Upper lobe of right lung (tissue), 1 donor: ENCODE data around the gene HACD2. TPM values are rescaled to one million over a fixed set of nuclear protein-coding genes. Genes with fewer than 3 reads are reported as not detected.

Experiments
- ATAC-seq: fragments of 200-7000 bp; cut with Tn5 transposase; one replicate; pipeline ENCODE4 v1.9.1; 2020; ENCODE audit warnings: mild to moderate bottlenecking, moderate library complexity
- DNase-seq: peaks from one replicate; pipeline ENCODE4 v3.0.0-alpha.2; 2020
- H3K27ac ChIP-seq: fragments of 200-600 bp; one replicate; pipeline ENCODE4 v1.8.0; 2022
- H3K27me3 ChIP-seq: fragments of 200-600 bp; one replicate; pipeline ENCODE4 v1.8.0; 2022; ENCODE audit warnings: mild to moderate bottlenecking
- H3K36me3 ChIP-seq: fragments of 200-600 bp; one replicate; pipeline ENCODE4 v1.8.0; 2022
- H3K4me1 ChIP-seq: fragments of 200-600 bp; one replicate; pipeline ENCODE4 v1.8.0; 2022
- H3K4me3 ChIP-seq: fragments of 200-600 bp; one replicate; pipeline ENCODE4 v1.8.0; 2022; ENCODE audit warnings: mild to moderate bottlenecking
- H3K9me3 ChIP-seq: fragments of 200-600 bp; one replicate; pipeline ENCODE4 v1.8.0; 2022
- intact Hi-C: fragments of 100-400 bp; cut with DNase I; formaldehyde crosslinking; loops from one replicate; pipeline ENCODE4 v1.11.0; 2022
- total RNA-seq: library from RNA; stranded (reverse); fragmentation: NEBNext Ultra II Directional; extraction: Animal tissue kit (Norgen Biotek cat#: 25700); gene quantifications from one replicate; pipeline ENCODE4 v1.2.1, GENCODE V29; 2021
- TF ChIP-seq, protein P1 (sequence below): fragments of 200-600 bp; IDR thresholded peaks from one replicate; pipeline ENCODE4 v1.8.0; 2022; ENCODE audit warnings: antibody characterized with exemption
- donor health status: DM: no; HTN: yes; CAD: no; lungs with severe emphysema.

The HACD2 gene
- total RNA-seq, 1 donor from 2014 or later: 47.2 TPM

DNA sequence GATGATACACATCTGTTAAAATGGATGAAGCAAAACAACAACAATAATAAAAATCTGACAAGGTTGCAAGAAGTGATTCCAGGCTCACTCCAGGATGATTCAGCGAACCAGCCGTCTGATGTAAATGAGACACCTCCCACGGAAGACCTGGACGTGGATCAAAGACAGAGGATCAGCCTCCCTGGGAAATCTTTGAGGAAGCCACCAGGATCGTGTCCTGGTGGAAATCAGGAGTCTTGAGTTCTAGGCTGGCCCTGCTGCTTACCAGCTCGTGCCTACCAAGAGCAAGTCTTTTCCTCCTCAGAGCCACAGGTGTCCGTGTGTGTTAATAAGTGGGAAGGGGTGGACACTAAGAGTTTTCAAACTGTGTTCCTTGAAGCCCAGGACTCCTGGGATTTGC is 120.6 kb downstream of the HACD2 start:
- ATAC-seq (no peak), DNase-seq (no peak)
- Histone ChIP-seq H3K36me3 (no peaks in the 10 kb centered on the region), H3K4me3 (no peak overlapping the region), H3K9me3 (no peaks in the 10 kb centered on the region), H3K27me3 (no peaks in the 10 kb centered on the region), H3K27ac (no peak overlapping the region), H3K4me1 (no peaks in the 10 kb centered on the region)
- TF ChIP-seq, protein P1, sequence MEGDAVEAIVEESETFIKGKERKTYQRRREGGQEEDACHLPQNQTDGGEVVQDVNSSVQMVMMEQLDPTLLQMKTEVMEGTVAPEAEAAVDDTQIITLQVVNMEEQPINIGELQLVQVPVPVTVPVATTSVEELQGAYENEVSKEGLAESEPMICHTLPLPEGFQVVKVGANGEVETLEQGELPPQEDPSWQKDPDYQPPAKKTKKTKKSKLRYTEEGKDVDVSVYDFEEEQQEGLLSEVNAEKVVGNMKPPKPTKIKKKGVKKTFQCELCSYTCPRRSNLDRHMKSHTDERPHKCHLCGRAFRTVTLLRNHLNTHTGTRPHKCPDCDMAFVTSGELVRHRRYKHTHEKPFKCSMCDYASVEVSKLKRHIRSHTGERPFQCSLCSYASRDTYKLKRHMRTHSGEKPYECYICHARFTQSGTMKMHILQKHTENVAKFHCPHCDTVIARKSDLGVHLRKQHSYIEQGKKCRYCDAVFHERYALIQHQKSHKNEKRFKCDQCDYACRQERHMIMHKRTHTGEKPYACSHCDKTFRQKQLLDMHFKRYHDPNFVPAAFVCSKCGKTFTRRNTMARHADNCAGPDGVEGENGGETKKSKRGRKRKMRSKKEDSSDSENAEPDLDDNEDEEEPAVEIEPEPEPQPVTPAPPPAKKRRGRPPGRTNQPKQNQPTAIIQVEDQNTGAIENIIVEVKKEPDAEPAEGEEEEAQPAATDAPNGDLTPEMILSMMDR: no peak
- intact Hi-C loops: no loop called here

DNA sequence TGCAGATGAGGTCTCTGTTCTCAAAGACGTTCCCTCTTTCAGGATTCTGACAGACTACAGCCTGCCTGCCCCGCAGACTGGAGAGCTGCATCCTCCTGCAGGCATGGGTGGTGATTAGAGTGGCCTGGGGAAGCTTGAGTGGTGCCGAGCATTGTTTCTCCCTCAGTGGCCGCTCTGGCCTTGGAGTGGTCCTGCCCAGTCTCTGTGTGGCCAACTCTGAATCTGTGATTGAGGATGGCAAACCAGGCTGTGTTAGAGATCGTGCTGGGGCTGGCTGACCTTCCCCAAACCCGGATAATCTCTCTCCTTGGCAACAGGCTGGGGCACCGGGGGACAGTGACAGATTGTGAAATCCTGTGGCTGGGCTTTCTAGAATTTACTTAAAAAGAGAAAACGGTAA is 125.0 kb downstream of the HACD2 start:
- H3K36me3 ChIP-seq: no peaks in the 10 kb centered on the region
- H3K9me3 ChIP-seq: no peaks in the 10 kb centered on the region
- ATAC-seq (no peak), DNase-seq (no peak)
- H3K27ac ChIP-seq: no peak overlapping the region
- H3K4me3 ChIP-seq: no peak overlapping the region
- TF ChIP-seq, protein P1: no peak
- intact Hi-C loops: no loop called here
- no peaks in the 10 kb centered on the region for H3K4me1 ChIP-seq
- peaks cover 3% of the 10 kb centered on the region for H3K27me3 ChIP-seq

DNA sequence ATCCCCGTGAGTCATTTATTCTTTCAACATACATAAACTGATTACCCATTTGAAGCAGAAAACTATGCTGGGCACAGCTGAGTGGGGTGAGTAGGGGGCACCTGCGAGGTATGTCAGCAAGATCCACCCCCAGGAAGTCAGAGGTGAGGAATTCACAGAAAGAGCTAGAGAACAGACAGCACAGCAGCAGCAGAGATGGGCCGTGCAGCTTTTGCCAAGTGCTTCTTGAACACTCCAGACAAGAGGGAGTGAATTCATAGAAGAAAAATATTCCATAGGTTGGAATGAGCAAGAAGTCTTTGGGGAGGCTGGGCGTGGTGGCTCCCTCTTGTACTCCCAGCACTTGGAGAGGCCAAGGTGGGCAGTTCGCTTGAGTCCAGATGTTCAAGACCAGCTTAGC is 126.6 kb downstream of the HACD2 start:
- Histone ChIP-seq H3K4me1 (no peaks in the 10 kb centered on the region), H3K27ac (no peak overlapping the region), H3K36me3 (no peaks in the 10 kb centered on the region), H3K27me3 (peaks cover 3% of the 10 kb centered on the region), H3K4me3 (no peak overlapping the region), H3K9me3 (no peaks in the 10 kb centered on the region)
- ATAC-seq (no peak), DNase-seq (no peak)
- TF ChIP-seq, protein P1: no peak
- intact Hi-C loops: no loop called here

DNA sequence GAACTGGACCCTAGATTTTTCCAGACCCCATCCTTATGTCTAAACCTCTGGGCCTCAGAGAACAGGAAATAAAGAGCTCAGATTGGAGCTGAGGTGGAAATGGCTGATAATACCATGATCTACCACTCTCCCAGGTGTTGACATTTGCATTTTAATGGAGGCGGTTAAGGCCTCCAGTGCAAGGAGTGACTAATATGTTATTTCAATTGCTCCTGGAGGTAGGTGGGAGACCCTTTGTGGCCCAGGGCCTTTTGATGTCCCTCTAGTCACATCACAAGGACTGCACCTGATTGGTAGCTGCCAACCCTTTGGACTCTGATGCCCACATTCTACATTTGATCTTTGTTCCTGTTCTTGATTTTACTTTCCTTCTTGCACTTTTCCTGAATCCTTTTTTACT is 127.0 kb downstream of the HACD2 start:
- peaks cover 3% of the 10 kb centered on the region for H3K27me3 ChIP-seq
- ATAC-seq (no peak), DNase-seq (no peak)
- no peaks in the 10 kb centered on the region for H3K4me1 ChIP-seq
- H3K36me3 ChIP-seq: no peaks in the 10 kb centered on the region
- TF ChIP-seq, protein P1: no peak
- H3K4me3 ChIP-seq: no peak overlapping the region
- H3K27ac ChIP-seq: no peak overlapping the region
- no peaks in the 10 kb centered on the region for H3K9me3 ChIP-seq
- intact Hi-C loops: no loop called here

DNA sequence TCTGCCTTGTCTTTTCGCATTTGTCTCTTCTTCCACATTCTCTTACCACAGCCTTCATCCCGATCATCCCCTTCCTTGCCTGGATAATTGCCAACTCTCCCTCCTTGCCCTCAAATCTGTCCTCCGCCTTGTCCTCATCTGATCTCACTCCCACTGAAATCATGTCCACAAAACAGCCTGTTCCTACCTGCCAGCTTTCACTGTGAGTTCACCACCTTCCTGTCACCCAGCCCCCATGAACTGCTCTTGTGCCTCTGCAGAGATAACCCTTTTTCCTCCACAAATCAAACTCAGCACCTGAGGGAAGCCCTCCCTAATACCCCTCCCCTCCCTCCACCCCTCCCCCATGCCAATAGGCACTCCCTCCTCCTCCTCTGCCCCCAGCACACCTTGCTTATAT is 131.2 kb downstream of the HACD2 start:
- H3K27me3 ChIP-seq: peaks cover 18% of the 10 kb centered on the region
- ATAC-seq (no peak), DNase-seq (no peak)
- H3K4me3 ChIP-seq: no peak overlapping the region
- intact Hi-C loops: no loop called here
- TF ChIP-seq, protein P1: no peak
- peaks cover 1% of the 10 kb centered on the region for H3K4me1 ChIP-seq
- H3K27ac ChIP-seq: no peak overlapping the region
- H3K36me3 ChIP-seq: no peaks in the 10 kb centered on the region
- no peaks in the 10 kb centered on the region for H3K9me3 ChIP-seq

DNA sequence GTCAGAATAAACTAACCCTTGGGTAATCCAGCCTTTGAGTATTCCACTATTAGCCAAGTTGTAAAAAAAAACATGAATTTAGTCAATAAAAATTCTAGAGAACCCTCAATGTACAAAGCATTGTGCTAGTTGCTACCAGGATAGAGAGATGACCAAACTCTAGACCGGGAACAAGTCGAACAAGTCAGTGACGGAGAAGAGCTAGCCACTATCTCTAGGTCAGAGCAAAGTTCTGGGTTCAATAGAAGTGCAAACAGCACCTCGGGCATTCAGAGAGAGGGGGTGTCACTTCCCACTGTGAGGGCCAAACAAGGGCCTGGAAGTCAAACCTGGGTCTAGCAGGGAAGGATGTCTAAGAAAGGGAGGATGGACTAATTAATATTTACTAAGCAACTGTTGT is 133.7 kb downstream of the HACD2 start:
- intact Hi-C loops: no loop called here
- Histone ChIP-seq H3K4me3 (no peak overlapping the region), H3K27ac (no peak overlapping the region), H3K9me3 (no peaks in the 10 kb centered on the region), H3K27me3 (peaks cover 35% of the 10 kb centered on the region), H3K36me3 (no peaks in the 10 kb centered on the region), H3K4me1 (peaks cover 8% of the 10 kb centered on the region)
- TF ChIP-seq, protein P1: no peak
- DNase-seq (no peak), ATAC-seq (no peak)
